Left lung (tissue), 10 donors: ENCODE measurements around the gene RPA1. TPM values are rescaled to one million over a fixed set of nuclear protein-coding genes. Genes with fewer than 3 reads are reported as not detected.

Experiments used
- ATAC-seq: fragments of 200-7000 bp; cut with Tn5 transposase; one replicate; pipeline ENCODE4 v1.9.1; 2020; ENCODE audit warnings: moderate library complexity
- DNase-seq, 4 donors: peaks; one replicate each; pipeline ENCODE4 v3.0.0-alpha.2; 2013 to 2020
- H3K27ac ChIP-seq, 2 donors: fragments of 200-600 bp; sonication (generic) in 1 of 2; one replicate each; pipeline versions ENCODE4 v1.5.0 to v1.8.0; 2020 to 2021
- H3K27me3 ChIP-seq, 2 donors: fragments of 200-600 bp; sonication (generic) in 1 of 2; one replicate each; pipeline versions ENCODE4 v1.5.0 to v1.8.0; 2020 to 2021
- H3K36me3 ChIP-seq, 2 donors: fragments of 200-600 bp; sonication (generic) in 1 of 2; one replicate each; pipeline versions ENCODE4 v1.5.0 to v1.8.0; 2020 to 2021
- H3K4me1 ChIP-seq, 2 donors: fragments of 200-600 bp; one replicate each; pipeline ENCODE4 v1.8.0; 2021
- H3K4me3 ChIP-seq, 2 donors: fragments of 200-600 bp; sonication (generic) in 1 of 2; one replicate each; pipeline versions ENCODE4 v1.5.0 to v1.8.0; 2020 to 2021; ENCODE audit warnings: mild to moderate bottlenecking in 1 of 2
- H3K9me3 ChIP-seq, 2 donors: fragments of 200-600 bp; sonication (generic) in 1 of 2; one replicate each; pipeline versions ENCODE4 v1.5.0 to v1.8.0; 2020 to 2021
- intact Hi-C, 2 donors: fragments of 100-400 bp; cut with DNase I; formaldehyde crosslinking; loops; one replicate each; pipeline versions ENCODE4 v1.11.2 to v1.14.2; 2022
- polyA plus RNA-seq, 6 donors: library from polyadenylated mRNA; unstranded; fragments of 120-200 nt; gene quantifications; one replicate each; pipeline ENCODE4 v1.2.1, GENCODE V29; 2013; ENCODE audit not compliant: insufficient read length in 6 of 6
- total RNA-seq, 2 donors: library from RNA; stranded (reverse); fragmentation: NEBNext Ultra II Directional; extraction: Animal tissue kit (Norgen Biotek cat#: 25700); gene quantifications; one replicate each; pipeline ENCODE4 v1.2.1, GENCODE V29; 2021
- TF ChIP-seq, protein P1 (sequence below), 2 donors: fragments of 200-600 bp; sonication (generic) in 1 of 2; IDR thresholded peaks; one replicate each; pipeline versions ENCODE4 v1.5.0 to v1.8.0; 2021; ENCODE audit warnings: antibody characterized with exemption in 2 of 2
- donor health status: DM: no; HTN: yes; CAD: no.
- donor health status: DM: no; HTN: no; CAD: no.

Gene RPA1
- total and polyA plus RNA-seq, 8 donors: 73.4 to 150 (median 126) TPM

DNA sequence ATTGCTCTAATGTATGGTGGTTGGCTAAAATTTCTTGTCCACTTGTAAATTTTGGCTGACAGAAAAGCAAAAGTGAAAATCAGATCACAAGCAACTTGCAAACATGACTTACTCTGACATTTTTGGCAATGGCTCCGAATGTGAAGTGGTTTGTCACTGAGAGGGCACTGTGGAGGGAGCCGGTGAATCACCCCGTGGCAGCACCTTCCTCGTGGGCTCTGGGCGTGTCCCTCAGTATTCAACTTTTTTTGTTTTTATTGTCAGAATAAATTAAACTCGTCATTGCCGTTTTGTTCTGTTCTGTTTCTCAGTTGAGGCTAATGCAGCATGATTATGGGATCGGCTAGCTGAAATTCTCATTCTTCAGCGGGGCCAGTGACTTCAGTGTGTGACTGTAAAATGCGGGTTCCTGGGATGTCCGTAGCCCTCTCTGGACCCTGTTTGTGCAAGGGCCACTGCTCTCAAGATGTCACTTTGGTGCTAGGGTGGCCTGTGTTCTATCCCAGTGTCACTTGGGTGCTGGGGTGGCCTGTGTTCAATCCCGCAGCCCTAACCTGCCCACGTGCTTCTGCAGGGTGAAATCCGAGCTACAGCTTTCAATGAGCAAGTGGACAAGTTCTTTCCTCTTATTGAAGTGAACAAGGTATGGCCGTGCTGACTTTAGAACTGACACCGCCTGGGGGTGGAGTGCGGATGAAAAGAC, 48.8 kb downstream of the RPA1 start:
- no peak for DNase-seq
- no peak overlapping the region for H3K4me3 ChIP-seq
- peak; percentile 52 for ATAC-seq
- H3K27ac ChIP-seq: no peak overlapping the region
- H3K27me3 ChIP-seq: no peaks in the 10 kb centered on the region
- intact Hi-C loops: no loop called here
- H3K36me3 ChIP-seq: peaks cover 0 to 94% of the 10 kb centered on the region in 2 donors
- H3K9me3 ChIP-seq: no peaks in the 10 kb centered on the region
- TF ChIP-seq, protein P1, sequence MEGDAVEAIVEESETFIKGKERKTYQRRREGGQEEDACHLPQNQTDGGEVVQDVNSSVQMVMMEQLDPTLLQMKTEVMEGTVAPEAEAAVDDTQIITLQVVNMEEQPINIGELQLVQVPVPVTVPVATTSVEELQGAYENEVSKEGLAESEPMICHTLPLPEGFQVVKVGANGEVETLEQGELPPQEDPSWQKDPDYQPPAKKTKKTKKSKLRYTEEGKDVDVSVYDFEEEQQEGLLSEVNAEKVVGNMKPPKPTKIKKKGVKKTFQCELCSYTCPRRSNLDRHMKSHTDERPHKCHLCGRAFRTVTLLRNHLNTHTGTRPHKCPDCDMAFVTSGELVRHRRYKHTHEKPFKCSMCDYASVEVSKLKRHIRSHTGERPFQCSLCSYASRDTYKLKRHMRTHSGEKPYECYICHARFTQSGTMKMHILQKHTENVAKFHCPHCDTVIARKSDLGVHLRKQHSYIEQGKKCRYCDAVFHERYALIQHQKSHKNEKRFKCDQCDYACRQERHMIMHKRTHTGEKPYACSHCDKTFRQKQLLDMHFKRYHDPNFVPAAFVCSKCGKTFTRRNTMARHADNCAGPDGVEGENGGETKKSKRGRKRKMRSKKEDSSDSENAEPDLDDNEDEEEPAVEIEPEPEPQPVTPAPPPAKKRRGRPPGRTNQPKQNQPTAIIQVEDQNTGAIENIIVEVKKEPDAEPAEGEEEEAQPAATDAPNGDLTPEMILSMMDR (IDR thresholded peaks at IDR 0.05): no peak
- H3K4me1 ChIP-seq: no peaks in the 10 kb centered on the region

GRCh38 chr17:1880851-1881630, 51.2 kb downstream of the RPA1 start:
- H3K36me3 ChIP-seq: peaks cover 3 to 100% of the 10 kb centered on the region in 2 donors
- TF ChIP-seq, protein P1 (IDR thresholded peaks at IDR 0.05): no peak

GRCh38 chr17:1882836-1883235, 53.0 kb downstream of the RPA1 start:
- TF ChIP-seq, protein P1 (IDR thresholded peaks at IDR 0.05): peak; percentile 35 to 42
- Histone ChIP-seq H3K4me1 (no peaks in the 10 kb centered on the region), H3K27me3 (no peaks in the 10 kb centered on the region), H3K4me3 (no peak overlapping the region), H3K27ac (no peak overlapping the region), H3K36me3 (peaks cover 3 to 100% of the 10 kb centered on the region in 2 donors), H3K9me3 (no peaks in the 10 kb centered on the region)
- ATAC-seq: peak; percentile 65
- no peak for DNase-seq
- intact Hi-C loops: no loop called here

More at GRCh38 chr17:1880851-1881630, 51.2 kb downstream of the RPA1 start:
- DNase-seq: no peak
- Histone ChIP-seq H3K27me3 (no peaks in the 10 kb centered on the region), H3K27ac (no peak overlapping the region), H3K4me3 (no peak overlapping the region), H3K4me1 (no peaks in the 10 kb centered on the region), H3K9me3 (no peaks in the 10 kb centered on the region)
- ATAC-seq: no peak
- intact Hi-C loops: no loop called here

DNA sequence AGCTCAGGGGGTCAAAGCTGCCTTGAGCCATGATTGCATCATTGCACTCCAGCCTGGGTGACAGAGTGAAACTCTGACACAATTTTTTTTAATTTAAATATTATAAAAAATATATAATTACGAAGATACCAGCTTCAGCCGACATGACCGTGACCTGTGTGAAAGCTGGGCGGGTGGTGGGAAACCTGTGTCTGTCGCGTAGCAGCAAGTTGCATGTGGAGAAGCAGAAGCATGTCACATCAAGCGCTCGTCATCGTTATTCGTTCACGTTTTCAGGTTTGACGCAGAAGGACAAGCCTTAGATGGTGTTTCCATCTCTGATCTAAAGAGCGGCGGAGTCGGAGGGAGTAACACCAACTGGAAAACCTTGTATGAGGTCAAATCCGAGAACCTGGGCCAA, 53.7 kb downstream of the RPA1 start:
- DNase-seq: no peak
- Histone ChIP-seq H3K4me3 (no peak overlapping the region), H3K4me1 (no peaks in the 10 kb centered on the region), H3K27ac (no peak overlapping the region), H3K27me3 (no peaks in the 10 kb centered on the region), H3K9me3 (no peaks in the 10 kb centered on the region), H3K36me3 (peaks cover 3 to 100% of the 10 kb centered on the region in 2 donors)
- no peak for ATAC-seq
- intact Hi-C loops: no loop called here
- TF ChIP-seq, protein P1 (IDR thresholded peaks at IDR 0.05): no peak

DNA sequence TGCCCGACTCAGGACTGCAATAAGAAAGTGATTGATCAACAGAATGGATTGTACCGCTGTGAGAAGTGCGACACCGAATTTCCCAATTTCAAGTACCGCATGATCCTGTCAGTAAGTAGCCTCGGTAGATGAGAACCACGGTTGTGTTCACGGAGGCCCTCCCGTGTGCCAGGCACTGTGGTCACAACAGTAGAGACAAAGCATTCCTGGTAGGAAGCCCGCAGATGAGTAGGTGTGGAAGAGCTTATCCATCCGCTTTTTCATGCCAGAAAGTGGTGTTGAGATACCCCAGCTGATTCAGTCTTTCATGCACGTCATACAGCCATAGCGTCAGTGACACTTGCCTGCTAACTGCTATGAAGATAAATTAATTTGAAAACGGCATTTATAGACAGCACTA, 58.9 kb downstream of the RPA1 start:
- Histone ChIP-seq H3K9me3 (no peaks in the 10 kb centered on the region), H3K27me3 (no peaks in the 10 kb centered on the region), H3K4me1 (no peaks in the 10 kb centered on the region), H3K4me3 (no peak overlapping the region), H3K27ac (no peak overlapping the region), H3K36me3 (peaks cover 3 to 100% of the 10 kb centered on the region in 2 donors)
- TF ChIP-seq, protein P1 (IDR thresholded peaks at IDR 0.05): no peak
- ATAC-seq: no peak
- intact Hi-C loops: no loop called here
- no peak for DNase-seq
